ENCODE data around the gene PRSS8. TPM values are rescaled to one million over a fixed set of nuclear protein-coding genes. Genes with fewer than 3 reads are reported as not detected.

PRSS8 gene
- total RNA-seq, 2 donors from 2014 or later = 337 to 347 TPM

DNA sequence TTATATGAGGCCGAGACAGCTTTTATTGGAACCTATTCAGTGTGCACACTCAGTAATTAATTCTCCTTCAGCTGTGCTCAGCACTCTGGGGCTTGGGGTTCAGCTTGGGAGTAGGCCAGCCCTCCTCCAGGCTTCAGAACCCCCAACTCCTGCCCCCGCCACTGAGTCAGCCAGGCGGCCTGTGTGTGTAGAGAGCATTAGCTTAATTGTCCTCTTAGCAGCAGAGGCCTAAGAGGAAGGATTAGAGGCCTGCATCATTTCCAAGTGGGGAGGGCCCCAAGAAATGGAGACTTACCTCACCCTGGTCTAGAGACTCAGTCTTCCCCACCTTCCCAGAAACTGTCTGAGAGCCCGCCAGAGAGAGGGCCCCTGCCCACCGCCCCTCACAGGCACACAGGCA is 47.6 kb downstream of the PRSS8 start:
- Histone ChIP-seq H3K4me1 (no peaks in the 10 kb centered on the region), H3K36me3 (no peaks in the 10 kb centered on the region), H3K9me3 (no peaks in the 10 kb centered on the region), H3K4me3 (no peak overlapping the region), H3K9ac (ENCODE audit: low read depth in 2 of 2, low read length in 2 of 2) (no peak overlapping the region), H3K27ac (no peak overlapping the region), H3K27me3 (no peaks in the 10 kb centered on the region)
- no peak for DNase-seq
- no peak for TF ChIP-seq CTCF (IDR thresholded peaks at IDR 0.05)
- intact Hi-C loops (cut with DNase I) = no loop called here

- intact Hi-C loops (cut with DNase I) = no loop called here
- Histone ChIP-seq H3K27me3 (no peaks in the 10 kb centered on the region), H3K9ac (ENCODE audit: low read depth in 2 of 2, low read length in 2 of 2) (no peak overlapping the region), H3K9me3 (no peaks in the 10 kb centered on the region), H3K36me3 (no peaks in the 10 kb centered on the region), H3K4me1 (no peaks in the 10 kb centered on the region), H3K27ac (no peak overlapping the region), H3K4me3 (no peak overlapping the region)
- no peak for DNase-seq
- no peak for TF ChIP-seq CTCF (IDR thresholded peaks at IDR 0.05)
Measured at GRCh38 chr16:31087481-31087880, 48.0 kb downstream of the PRSS8 start.

GRCh38 chr16:31086629-31086906 is 49.0 kb downstream of the PRSS8 start:
- Histone ChIP-seq H3K36me3 (no peaks in the 10 kb centered on the region), H3K27ac (no peak overlapping the region), H3K4me3 (no peak overlapping the region), H3K9ac (ENCODE audit: low read depth in 2 of 2, low read length in 2 of 2) (no peak overlapping the region), H3K9me3 (no peaks in the 10 kb centered on the region), H3K27me3 (no peaks in the 10 kb centered on the region), H3K4me1 (no peaks in the 10 kb centered on the region)
- intact Hi-C loops (cut with DNase I) = no loop called here
- no peak for DNase-seq
- TF ChIP-seq CTCF (IDR thresholded peaks at IDR 0.05) = no peak

- Histone ChIP-seq H3K4me3 (no peak overlapping the region), H3K36me3 (no peaks in the 10 kb centered on the region), H3K9ac (ENCODE audit: low read depth in 2 of 2, low read length in 2 of 2) (no peak overlapping the region), H3K9me3 (no peaks in the 10 kb centered on the region), H3K27ac (no peak overlapping the region), H3K4me1 (no peaks in the 10 kb centered on the region), H3K27me3 (no peaks in the 10 kb centered on the region)
- TF ChIP-seq CTCF (IDR thresholded peaks at IDR 0.05) = no peak
- DNase-seq = no peak
- intact Hi-C loops (cut with DNase I) = no loop called here
Measured at GRCh38 chr16:31085873-31086628, 49.5 kb downstream of the PRSS8 start.

DNA sequence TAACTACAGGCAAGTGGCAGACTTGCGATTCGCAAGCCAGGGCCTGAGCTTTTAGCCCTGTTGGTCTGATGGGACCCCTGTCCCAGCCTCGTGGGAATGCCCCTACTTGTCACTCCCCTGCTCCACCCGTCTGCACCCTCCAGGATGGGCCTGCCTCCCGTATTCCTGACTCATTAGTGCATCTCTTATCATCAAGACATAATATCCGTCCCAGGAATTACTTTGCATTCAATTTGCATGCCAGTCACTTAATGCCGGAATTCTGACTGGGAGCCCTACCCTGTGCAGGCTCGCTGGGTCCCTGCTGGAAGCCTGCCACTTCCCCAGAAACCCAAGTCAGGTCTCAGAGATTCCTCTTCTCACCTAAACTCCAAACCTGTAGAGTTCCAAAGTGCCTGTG is 50.1 kb downstream of the PRSS8 start:
- intact Hi-C loops (cut with DNase I) = no loop called here
- Histone ChIP-seq H3K9ac (ENCODE audit: low read depth in 2 of 2, low read length in 2 of 2) (no peak overlapping the region), H3K36me3 (no peaks in the 10 kb centered on the region), H3K9me3 (no peaks in the 10 kb centered on the region), H3K4me3 (no peak overlapping the region), H3K27ac (no peak overlapping the region), H3K27me3 (no peaks in the 10 kb centered on the region), H3K4me1 (no peaks in the 10 kb centered on the region)
- no peak for TF ChIP-seq CTCF (IDR thresholded peaks at IDR 0.05)
- DNase-seq = no peak
